HFFc6 (cell line): Measurements from ENCODE around the gene PLA2G6. TPM values are rescaled to one million over a fixed set of nuclear protein-coding genes. Genes with fewer than 3 reads are reported as not detected.

Experiments used
- DNase-seq: peaks from one replicate; pipeline ENCODE4 v3.0.0-alpha.2; 2018
- H3K27ac Mint-ChIP-seq: 2 replicates; pipeline ENCODE4 v1.8.0; 2020; ENCODE audit warnings: mild to moderate bottlenecking, mixed read lengths
- H3K27me3 Mint-ChIP-seq: 2 replicates; pipeline ENCODE4 v1.8.0; 2021; ENCODE audit warnings: mild to moderate bottlenecking, moderate library complexity, mixed read lengths; ENCODE audit not compliant: insufficient read depth
- H3K36me3 Mint-ChIP-seq: 2 replicates; pipeline ENCODE4 v1.8.0; 2021; ENCODE audit warnings: low read depth, mixed read lengths
- H3K4me1 Mint-ChIP-seq: 2 replicates; pipeline ENCODE4 v1.8.0; 2020; ENCODE audit warnings: low read depth, mixed read lengths
- H3K4me3 Mint-ChIP-seq: 2 replicates; pipeline ENCODE4 v1.8.0; 2020; ENCODE audit warnings: mild to moderate bottlenecking, moderate library complexity, mixed read lengths
- H3K9me3 Mint-ChIP-seq: 2 replicates; pipeline ENCODE4 v1.8.0; 2020; ENCODE audit warnings: mild to moderate bottlenecking, mixed read lengths
- total RNA-seq, 6 experiments: library from RNA; stranded (reverse); fragmentation: NEBNext Ultra II Directional; extraction: Animal tissue kit (Norgen Biotek cat#: 25700); gene quantifications; 2 replicates in 1 of 6; 3 replicates in 5 of 6; pipeline ENCODE4 v1.2.3, GENCODE V29; 2021
- TF ChIP-seq, protein P1 (sequence below): fragments of 200-600 bp; sonication (generic); IDR thresholded peaks from 2 replicates; pipeline ENCODE4 v1.5.0; 2021; ENCODE audit warnings: antibody characterized with exemption, mild to moderate bottlenecking

Gene PLA2G6
- total RNA-seq, 6 experiments from 2014 or later: 4.1 to 6.6 (median 5.3) TPM

DNA sequence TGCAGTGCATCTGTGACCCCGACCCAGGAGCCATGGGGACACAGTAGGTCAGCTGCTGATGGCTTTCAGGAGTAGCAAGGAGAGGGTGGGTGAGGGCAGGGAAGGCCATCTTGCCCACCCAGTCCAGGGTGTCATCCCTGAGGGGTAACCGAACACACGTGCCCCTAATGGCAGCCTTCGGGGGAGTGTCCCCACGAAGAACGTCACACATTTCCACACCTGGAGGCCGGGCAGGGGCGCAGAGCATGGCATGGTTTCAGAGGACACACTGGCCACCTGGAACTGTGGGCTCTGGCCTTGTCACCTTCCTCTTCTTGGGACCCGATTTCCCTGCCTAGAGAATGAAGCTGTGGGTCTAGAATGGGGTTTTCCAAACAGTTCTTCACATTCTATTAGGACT lies 51.8 kb downstream of the PLA2G6 start:
- peaks cover 6% of the 10 kb centered on the region for H3K4me1 Mint-ChIP-seq
- H3K9me3 Mint-ChIP-seq: no peaks in the 10 kb centered on the region
- DNase-seq: no peak
- H3K4me3 Mint-ChIP-seq: no peak overlapping the region
- no peaks in the 10 kb centered on the region; the same call in 1 of the 2 replicates for H3K27me3 Mint-ChIP-seq
- TF ChIP-seq, protein P1, sequence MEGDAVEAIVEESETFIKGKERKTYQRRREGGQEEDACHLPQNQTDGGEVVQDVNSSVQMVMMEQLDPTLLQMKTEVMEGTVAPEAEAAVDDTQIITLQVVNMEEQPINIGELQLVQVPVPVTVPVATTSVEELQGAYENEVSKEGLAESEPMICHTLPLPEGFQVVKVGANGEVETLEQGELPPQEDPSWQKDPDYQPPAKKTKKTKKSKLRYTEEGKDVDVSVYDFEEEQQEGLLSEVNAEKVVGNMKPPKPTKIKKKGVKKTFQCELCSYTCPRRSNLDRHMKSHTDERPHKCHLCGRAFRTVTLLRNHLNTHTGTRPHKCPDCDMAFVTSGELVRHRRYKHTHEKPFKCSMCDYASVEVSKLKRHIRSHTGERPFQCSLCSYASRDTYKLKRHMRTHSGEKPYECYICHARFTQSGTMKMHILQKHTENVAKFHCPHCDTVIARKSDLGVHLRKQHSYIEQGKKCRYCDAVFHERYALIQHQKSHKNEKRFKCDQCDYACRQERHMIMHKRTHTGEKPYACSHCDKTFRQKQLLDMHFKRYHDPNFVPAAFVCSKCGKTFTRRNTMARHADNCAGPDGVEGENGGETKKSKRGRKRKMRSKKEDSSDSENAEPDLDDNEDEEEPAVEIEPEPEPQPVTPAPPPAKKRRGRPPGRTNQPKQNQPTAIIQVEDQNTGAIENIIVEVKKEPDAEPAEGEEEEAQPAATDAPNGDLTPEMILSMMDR: no peak
- peaks cover 6% of the 10 kb centered on the region; the same call in 1 of the 2 replicates for H3K36me3 Mint-ChIP-seq
- H3K27ac Mint-ChIP-seq: no peak overlapping the region

DNA sequence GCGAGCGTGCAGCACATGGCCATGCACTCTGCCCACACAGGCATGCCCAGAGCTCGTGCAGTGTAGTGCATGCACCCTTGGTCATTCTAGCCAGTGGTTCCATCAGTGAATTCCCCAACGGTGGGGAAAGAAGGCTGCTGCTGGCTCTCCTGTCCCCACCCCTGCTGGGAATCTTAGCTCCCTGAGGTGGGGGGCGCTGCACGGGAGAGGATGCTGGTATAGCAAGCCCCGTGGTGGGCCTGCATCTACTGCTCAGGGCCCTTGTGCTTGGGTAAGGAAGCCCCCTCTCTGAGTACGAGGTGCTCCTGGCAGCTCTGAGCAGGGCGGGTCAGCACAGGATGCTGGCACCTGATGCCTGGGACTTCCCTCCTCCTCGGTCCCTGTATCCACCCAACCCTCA lies 52.6 kb downstream of the PLA2G6 start:
- Mint-ChIP-seq H3K4me3 (no peak overlapping the region), H3K27ac (no peak overlapping the region), H3K4me1 (peaks cover 6% of the 10 kb centered on the region), H3K27me3 (no peaks in the 10 kb centered on the region; the same call in 1 of the 2 replicates), H3K36me3 (peaks cover 10% of the 10 kb centered on the region; the same call in 1 of the 2 replicates), H3K9me3 (no peaks in the 10 kb centered on the region)
- no peak for DNase-seq
- TF ChIP-seq, protein P1: no peak

DNA sequence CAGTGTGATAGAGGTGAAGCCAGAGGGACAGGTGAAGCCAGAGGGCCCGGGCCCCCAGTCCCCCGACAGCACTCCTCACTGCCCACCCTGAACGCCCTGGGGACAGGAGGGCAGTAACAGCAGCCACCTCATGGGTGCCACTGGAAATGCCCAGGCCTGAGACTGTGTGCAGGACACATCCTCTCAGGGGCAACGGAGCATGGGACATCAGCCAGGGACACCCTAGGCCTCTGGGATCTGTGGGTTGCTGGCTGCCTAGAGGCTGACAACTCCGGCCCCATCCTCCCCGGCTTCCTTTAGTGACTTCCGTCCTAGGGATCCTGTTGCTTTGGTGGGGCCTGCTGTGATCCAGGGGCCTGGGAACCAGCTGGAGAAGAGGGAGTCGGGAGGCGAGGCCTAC lies 53.8 kb downstream of the PLA2G6 start:
- DNase-seq: no peak
- Mint-ChIP-seq H3K9me3 (no peaks in the 10 kb centered on the region), H3K4me3 (no peak overlapping the region), H3K4me1 (peaks cover 6% of the 10 kb centered on the region), H3K36me3 (peaks cover 10% of the 10 kb centered on the region; the same call in 1 of the 2 replicates), H3K27ac (no peak overlapping the region), H3K27me3 (no peaks in the 10 kb centered on the region; the same call in 1 of the 2 replicates)
- TF ChIP-seq, protein P1: no peak

DNA sequence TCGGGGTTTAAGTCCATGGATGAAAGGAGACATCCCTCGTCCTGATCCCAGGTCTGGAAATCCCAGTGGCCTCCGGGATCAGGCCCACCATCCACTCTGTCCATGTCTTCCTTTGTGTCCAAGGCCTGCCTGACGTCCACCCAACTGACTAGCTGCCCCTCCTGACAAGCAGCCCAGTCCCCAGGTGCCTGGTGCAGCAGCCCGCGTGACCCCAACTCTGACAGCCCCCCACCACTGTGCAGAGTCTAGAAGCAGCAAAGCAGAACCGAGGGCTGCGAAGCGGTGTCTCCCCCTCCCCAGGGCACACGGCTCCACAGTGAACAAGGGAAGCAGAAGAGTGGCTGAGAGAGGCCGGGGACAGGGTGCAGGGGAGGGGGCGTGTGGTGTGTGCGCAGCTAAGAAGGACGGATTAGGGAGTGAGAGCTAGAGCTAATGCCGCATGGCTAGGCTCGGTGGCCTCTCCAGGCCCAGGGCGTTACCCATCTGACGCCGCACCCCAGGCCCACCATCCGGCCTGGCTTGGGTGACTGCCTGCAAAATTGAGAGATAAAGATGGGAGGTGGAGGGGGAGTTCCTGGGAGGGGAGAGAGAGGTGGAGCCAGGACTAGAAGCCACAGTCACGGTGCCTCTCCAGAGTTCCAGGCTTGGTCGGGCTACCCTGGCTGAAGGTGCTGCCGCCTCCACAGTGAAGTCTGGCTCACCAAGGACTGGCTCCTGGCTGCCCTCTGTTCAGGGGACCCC lies 54.5 kb downstream of the PLA2G6 start:
- peaks cover 6% of the 10 kb centered on the region; the same call in 1 of the 2 replicates for H3K36me3 Mint-ChIP-seq
- H3K9me3 Mint-ChIP-seq: no peaks in the 10 kb centered on the region
- no peak overlapping the region for H3K27ac Mint-ChIP-seq
- H3K4me1 Mint-ChIP-seq: peaks cover 6% of the 10 kb centered on the region
- no peak overlapping the region for H3K4me3 Mint-ChIP-seq
- no peak for DNase-seq
- TF ChIP-seq, protein P1: no peak
- no peaks in the 10 kb centered on the region; the same call in 1 of the 2 replicates for H3K27me3 Mint-ChIP-seq

DNA sequence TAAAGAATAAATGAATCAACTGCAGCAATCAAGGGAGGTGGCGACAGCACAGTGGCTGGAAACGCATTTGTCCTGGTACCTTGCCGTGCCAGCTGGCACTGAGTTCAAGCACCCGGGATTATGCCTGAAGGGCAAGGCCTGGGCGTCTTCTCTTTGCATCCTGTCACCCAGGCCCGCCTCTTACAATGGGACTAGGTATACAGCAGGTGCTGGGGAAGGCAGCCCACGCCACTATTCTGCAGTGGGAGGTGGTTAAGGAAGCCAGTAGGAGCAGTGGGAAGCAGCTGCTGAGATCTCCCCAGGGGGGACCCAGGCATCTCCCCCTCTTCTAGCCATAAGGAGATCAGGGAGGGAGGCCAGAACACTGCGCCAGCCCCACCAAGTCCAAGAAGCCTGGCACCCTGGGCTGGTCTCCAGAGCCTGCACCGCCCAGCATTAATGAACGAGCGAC lies 55.9 kb downstream of the PLA2G6 start:
- TF ChIP-seq, protein P1: no peak
- H3K36me3 Mint-ChIP-seq: 0 out of 2 replicates have a peak, but pooled peaks cover 4% of the 10 kb centered on the region
- peaks cover 6% of the 10 kb centered on the region for H3K4me1 Mint-ChIP-seq
- H3K27me3 Mint-ChIP-seq: no peaks in the 10 kb centered on the region; the same call in 1 of the 2 replicates
- H3K9me3 Mint-ChIP-seq: no peaks in the 10 kb centered on the region
- H3K27ac Mint-ChIP-seq: no peak overlapping the region
- DNase-seq: no peak
- H3K4me3 Mint-ChIP-seq: no peak overlapping the region
